ENCODE results near the gene C2CD2. TPM values are rescaled to one million over a fixed set of nuclear protein-coding genes. Genes with fewer than 3 reads are reported as not detected.
"Not testable (repeated sequence)": the region's sequence is repeated elsewhere in the genome, so short reads cannot be mapped to it uniquely, and the experiment has no call there.

C2CD2 gene
- total and polyA plus RNA-seq, 12 donors: 175 to 439 (median 284) TPM

DNA sequence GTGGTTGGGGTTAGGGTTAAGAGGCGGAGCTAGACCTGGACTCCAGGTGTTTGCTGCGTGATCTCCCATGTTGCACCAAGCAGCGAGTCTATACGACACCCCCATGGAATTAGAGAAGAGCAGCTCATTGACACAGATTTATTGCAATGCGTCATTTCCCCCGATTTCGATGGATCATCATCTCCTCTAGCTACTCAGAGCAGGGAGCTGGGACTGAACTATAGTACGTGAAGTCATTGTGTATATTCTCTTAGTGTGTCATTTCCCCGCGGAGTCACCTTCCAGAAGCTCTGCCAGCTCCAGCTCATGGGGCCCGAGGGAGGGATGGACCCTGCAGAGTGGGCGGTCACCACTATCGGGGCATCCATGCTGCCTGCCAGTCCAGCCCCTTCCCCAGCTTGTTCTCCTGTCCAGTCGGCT, 7.5 kb upstream of the C2CD2 start:
- H3K4me1 ChIP-seq (replicated peaks in 1 of 2): peaks cover 27 to 29% of the 10 kb centered on the region in 2 donors
- no peaks in the 10 kb centered on the region for H3K36me3 ChIP-seq (replicated peaks in 1 of 2)
- 78 to 88% (median 83%) methylated on average over 14 of the region's 14 CpGs for WGBS, 4 donors
- TF ChIP-seq, protein P1, sequence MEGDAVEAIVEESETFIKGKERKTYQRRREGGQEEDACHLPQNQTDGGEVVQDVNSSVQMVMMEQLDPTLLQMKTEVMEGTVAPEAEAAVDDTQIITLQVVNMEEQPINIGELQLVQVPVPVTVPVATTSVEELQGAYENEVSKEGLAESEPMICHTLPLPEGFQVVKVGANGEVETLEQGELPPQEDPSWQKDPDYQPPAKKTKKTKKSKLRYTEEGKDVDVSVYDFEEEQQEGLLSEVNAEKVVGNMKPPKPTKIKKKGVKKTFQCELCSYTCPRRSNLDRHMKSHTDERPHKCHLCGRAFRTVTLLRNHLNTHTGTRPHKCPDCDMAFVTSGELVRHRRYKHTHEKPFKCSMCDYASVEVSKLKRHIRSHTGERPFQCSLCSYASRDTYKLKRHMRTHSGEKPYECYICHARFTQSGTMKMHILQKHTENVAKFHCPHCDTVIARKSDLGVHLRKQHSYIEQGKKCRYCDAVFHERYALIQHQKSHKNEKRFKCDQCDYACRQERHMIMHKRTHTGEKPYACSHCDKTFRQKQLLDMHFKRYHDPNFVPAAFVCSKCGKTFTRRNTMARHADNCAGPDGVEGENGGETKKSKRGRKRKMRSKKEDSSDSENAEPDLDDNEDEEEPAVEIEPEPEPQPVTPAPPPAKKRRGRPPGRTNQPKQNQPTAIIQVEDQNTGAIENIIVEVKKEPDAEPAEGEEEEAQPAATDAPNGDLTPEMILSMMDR (IDR thresholded peaks at IDR 0.05): no peak
- no peak for TF ChIP-seq POLR2A (IDR thresholded peaks at IDR 0.05)
- no peak overlapping the region for H3K27ac ChIP-seq
- intact Hi-C loops (cut with DNase I): loop anchor here in 1 of 2 donors (10.0 kb wide), 1 partner anchor 94 kb away; no protein-coding TSS in a partner anchor
- H3K9me3 ChIP-seq (replicated peaks in 1 of 3): no peaks in the 10 kb centered on the region
- peak in 2 of 7 donors; percentile 22 to 41 for DNase-seq
- no peaks in the 10 kb centered on the region for H3K27me3 ChIP-seq
- H3K4me3 ChIP-seq: no peak overlapping the region

DNA sequence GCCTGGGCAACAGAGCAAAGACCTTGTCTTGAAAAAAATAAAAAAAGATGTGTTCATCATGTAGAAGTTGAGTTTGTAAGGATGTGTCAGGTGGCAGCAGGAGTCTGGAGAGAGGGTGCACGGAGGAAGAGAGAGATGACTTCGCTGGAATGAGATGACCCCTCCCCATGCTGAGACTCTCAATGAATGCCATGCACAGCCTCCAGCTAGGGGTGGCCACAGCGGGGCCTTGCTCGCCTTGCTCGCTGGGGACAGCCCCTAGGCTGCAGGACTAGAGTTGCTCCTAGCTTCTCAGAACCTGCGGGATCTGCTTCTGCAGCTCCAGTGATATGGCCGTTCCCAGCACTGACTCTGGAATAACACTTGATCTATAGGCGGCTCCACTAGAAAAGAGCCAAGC, 6.6 kb upstream of the C2CD2 start:
- Histone ChIP-seq H3K9me3 (replicated peaks in 1 of 3) (no peaks in the 10 kb centered on the region), H3K27ac (no peak overlapping the region), H3K4me1 (replicated peaks in 1 of 2) (peaks cover 27% of the 10 kb centered on the region in 2 donors), H3K27me3 (no peaks in the 10 kb centered on the region), H3K4me3 (no peak overlapping the region), H3K36me3 (replicated peaks in 1 of 2) (no peaks in the 10 kb centered on the region)
- WGBS, 4 donors: 93 to 96% (median 95%) methylated on average over 7 to 8 of the region's 8 CpGs
- TF ChIP-seq, protein P1 (IDR thresholded peaks at IDR 0.05): no peak
- TF ChIP-seq POLR2A (IDR thresholded peaks at IDR 0.05): no peak
- peak in 1 of 7 donors; percentile 17 for DNase-seq
- intact Hi-C loops (cut with DNase I): loop anchor here in 1 of 2 donors (10.0 kb wide), 1 partner anchor 94 kb away; no protein-coding TSS in a partner anchor

DNA sequence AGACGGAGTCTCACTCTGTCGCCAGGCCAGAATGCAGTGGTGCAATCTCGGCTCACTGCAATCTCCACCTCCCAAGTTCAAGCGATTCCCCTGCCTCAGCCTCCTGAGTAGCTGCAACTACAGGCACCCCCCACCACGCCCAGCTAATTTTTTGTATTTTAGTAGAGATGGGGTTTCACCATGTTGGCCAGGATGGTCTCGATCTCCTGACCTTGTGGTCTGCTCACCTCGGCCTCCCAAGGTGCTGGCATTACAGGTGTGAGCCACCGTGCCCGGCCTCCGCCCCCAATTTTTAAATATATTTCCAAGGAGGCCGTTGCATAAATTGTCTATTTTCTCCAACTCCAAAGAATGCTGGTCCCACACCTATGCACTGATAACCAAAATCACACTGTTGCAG, 5.9 kb upstream of the C2CD2 start:
- H3K27me3 ChIP-seq; H3K4me3 ChIP-seq; H3K9me3 ChIP-seq (replicated peaks in 1 of 3); H3K36me3 ChIP-seq (replicated peaks in 1 of 2): not testable (repeated sequence)
- Histone ChIP-seq H3K4me1 (replicated peaks in 1 of 2) (peaks cover 27% of the 10 kb centered on the region in 2 donors), H3K27ac (peak overlapping the region in 1 of 5 donors; percentile 92)
- peak in 1 of 7 donors; percentile 46 for DNase-seq
- WGBS, 4 donors: 91 to 95% (median 93%) methylated on average over 11 of the region's 11 CpGs
- intact Hi-C loops (cut with DNase I): loop anchor here (5.0 to 10.0 kb wide), 3 partner anchors 43 to 95 kb away; no protein-coding TSS in a partner anchor

DNA sequence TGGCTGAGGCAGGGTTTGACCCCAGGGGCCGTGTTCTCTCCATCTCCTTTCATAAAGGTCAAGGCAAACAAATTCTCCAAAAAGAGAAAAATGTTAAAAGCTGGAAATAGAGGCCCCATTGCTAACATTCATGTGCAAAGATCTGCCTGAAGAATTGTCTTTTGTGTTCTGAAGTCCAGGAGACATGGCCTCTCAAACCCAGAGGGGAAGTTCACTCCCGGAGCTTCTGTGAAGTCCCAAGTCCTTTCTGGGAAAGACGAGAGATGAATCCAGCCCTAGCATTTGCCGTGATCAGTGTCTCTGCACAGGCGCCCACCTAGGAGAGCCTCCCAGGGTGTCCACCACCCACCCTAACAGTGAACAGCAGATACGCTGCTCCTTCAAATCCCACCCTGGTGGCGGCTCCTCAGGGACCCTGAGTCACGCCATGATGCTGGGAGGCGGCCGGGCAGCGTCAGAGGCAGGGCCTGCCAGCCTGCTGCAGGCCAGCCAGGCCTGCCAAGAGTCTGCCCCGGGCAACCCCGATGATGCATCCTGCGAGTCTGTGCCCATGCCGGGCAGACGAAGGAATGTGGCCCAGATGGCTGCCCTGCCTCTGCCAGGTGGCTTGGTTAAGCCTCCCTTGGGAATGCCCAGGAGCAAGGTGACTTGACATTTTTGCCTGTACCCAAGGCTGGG, 5.2 kb upstream of the C2CD2 start:
- intact Hi-C loops (cut with DNase I): loop anchor here (5.0 to 10.0 kb wide), 2 partner anchors 43 to 46 kb away; no protein-coding TSS in a partner anchor
- WGBS, 4 donors: 40 to 62% (median 54%) methylated on average over 3 to 16 of the region's 16 CpGs
- H3K4me3 ChIP-seq: no peak overlapping the region
- peak overlapping the region in 4 of 5 donors; percentile 68 to 92 (median 83) for H3K27ac ChIP-seq
- TF ChIP-seq POLR2A (IDR thresholded peaks at IDR 0.05): no peak
- TF ChIP-seq, protein P1 (IDR thresholded peaks at IDR 0.05): peak in 1 of 6 experiments; percentile 20
- peaks cover 27 to 31% of the 10 kb centered on the region in 2 donors for H3K4me1 ChIP-seq (replicated peaks in 1 of 2)
- H3K27me3 ChIP-seq: no peaks in the 10 kb centered on the region
- peak; percentile 82 to 92 (median 87) for DNase-seq
- H3K36me3 ChIP-seq (replicated peaks in 1 of 2): no peaks in the 10 kb centered on the region
- no peaks in the 10 kb centered on the region for H3K9me3 ChIP-seq (replicated peaks in 1 of 3)

Data from adrenal gland (tissue), 12 donors.